GM19023 (cell line): ENCODE results near the gene ARF6.
"Not testable (repeated sequence)": the region's sequence is repeated elsewhere in the genome, so short reads cannot be mapped to it uniquely, and the experiment has no call there.

Experiments used
- ATAC-seq: cut with Tn5 transposase; IDR thresholded peaks from one replicate; pipeline ENCODE4 v1.9.1; 2021; ENCODE audit warnings: mild to moderate bottlenecking, moderate library complexity; ENCODE audit not compliant: unreplicated experiment

Gene ARF6

DNA sequence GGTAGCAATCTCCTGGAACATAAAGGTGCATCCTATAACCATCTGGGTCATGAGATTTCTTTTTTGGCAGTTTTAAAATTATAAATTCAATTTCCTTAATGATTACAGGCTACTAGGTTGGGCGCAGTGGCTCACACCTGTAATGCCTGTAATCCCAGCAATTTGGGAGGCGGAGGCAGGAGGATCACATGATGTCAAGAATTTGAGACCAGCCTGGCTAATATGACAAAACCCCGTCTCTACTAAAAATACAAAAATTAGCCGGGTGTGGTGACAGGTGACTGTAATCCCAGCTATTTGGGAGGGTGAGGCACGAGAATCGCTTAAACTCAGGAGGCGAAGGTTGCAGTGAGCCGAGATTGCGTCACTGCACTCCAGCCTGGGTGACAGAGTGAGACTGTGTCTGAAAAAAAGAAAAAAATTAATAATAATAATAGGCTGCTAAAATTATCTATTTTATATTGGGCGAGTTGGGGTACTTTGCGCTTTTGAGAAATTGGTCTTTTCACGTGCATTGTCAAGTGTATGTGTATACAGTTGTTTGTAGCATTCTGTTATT, 17.2 kb upstream of the ARF6 start:
- no peak for ATAC-seq

GRCh38 chr14:49876563-49877127, 16.2 kb upstream of the ARF6 start:
- ATAC-seq = no peak

- peak; percentile 72 for ATAC-seq
Observed at GRCh38 chr14:49879646-49880204, 13.2 kb upstream of the ARF6 start.

DNA sequence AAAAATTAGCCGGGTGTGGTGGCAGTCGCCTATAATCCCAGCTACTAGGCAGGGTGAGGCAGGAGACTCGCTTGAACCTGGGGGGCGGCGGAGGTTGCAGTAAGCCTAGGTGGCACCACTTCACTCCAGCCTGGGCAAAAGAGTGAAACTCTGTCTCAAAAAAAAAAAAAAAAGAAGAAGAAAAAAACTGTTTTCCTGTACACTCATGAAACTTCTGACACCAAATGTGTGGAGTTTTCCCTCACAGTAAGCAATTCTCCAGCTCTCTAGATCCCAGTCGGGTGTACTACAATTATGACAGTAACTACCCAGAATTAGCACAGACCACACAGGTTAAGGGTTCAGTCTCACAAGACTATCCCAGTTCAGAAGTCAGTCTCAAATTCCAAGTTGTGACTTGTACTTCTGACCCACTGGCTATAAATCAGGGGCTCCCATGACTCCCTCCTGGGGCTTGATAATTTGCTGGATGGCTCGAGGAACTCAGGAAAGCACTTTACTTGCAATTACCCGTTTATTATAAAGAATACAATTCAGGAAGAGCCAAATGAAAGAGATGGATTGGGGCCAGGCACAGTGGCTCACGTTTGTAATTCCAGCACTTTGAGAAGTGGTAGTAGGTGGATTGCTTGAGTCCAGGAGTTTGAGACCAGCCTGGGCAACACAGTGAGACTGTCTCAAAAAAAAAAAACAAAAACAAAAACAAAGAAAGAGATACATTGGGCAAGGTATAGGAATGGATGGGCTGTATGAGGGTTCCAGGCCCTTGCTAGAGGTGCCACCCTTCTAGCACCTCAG, 12.4 kb upstream of the ARF6 start:
- no peak for ATAC-seq

- ATAC-seq = no peak
Observed at GRCh38 chr14:49881350-49882001, 11.4 kb upstream of the ARF6 start.

GRCh38 chr14:49882826-49883694, 9.8 kb upstream of the ARF6 start:
- no peak for ATAC-seq

- ATAC-seq = no peak
Observed at GRCh38 chr14:49886523-49886922, 6.4 kb upstream of the ARF6 start.

DNA sequence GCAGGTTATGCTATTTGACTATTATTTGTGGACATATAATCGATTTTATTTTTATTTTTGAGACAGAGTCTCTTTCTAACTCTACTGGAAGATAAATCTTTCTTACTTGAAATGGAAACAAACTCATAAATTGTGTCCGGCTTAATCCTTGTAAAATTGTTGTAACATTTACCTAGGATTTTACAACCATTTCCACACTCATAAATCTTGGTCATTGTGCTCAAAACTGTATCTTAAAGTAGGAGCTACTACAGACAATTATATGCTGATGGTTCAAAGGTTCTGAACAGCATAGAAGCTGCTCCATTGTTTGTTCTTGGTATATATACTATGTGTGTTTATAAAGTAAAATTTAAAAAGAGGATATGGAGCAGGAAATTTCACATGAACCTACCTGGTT, 4.6 kb upstream of the ARF6 start:
- no peak for ATAC-seq

DNA sequence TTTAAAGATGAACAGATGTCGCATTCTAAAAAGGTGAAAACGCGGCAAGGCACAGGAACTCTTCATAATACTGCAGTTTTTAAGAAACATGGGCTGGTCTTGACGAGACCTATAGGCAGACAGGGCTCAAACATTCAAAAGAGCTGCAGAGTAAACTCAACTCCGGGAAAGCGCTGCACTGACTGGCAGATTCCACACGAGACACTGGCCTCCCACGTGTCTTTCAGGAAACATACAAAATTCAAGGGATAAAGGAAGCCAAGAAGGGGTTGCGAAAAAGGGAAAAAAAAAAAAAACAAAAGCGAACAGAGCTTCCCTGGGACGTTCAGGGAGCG, 614 bp upstream of the ARF6 start:
- peak; percentile 38 for ATAC-seq

- peak; percentile 57 for ATAC-seq
Observed at GRCh38 chr14:49893309-49894213, 679 bp downstream of the ARF6 start.

DNA sequence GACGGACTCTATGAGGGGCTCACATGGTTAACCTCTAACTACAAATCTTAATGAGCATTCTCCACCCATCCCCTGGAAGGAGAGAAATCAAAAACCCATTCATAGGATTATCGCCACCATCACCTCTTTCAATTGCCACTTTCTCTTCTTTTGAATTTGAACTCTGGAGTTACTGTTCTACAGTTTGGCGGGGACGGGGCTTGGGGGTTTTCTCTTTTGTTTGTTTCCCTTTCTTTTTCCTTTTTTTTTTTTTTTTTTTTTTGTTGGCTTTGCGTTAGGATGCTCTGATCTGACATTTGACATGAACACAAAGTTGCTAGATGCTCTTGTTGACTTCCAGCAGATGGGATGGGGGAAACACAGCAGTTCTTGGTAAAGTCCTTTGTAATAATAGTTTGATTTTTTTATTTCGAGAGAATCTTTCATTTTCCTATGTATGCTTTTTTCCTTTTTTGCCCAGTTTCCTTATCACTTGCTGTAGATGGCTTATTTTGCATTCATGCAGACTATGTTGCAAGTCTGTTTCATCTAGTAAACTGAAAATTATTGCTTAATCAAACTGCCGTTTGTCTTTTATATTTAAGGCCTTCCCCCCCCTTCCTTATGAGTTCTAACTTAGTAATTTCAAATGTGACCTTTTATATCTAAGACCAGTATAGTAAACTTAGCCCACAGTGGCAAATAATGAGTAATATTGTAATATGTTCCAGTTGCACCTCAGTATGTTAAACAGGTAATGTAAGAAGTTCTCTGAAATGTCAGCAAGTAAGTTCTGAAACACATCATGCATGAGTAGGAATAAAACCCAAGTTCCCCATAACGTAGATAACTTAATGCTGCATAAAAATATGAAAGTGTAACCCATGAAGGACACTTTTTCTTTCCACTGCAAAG, 1.6 kb downstream of the ARF6 start:
- not testable (repeated sequence) for ATAC-seq

GRCh38 chr14:49895480-49895879, 2.6 kb downstream of the ARF6 start:
- no peak for ATAC-seq

DNA sequence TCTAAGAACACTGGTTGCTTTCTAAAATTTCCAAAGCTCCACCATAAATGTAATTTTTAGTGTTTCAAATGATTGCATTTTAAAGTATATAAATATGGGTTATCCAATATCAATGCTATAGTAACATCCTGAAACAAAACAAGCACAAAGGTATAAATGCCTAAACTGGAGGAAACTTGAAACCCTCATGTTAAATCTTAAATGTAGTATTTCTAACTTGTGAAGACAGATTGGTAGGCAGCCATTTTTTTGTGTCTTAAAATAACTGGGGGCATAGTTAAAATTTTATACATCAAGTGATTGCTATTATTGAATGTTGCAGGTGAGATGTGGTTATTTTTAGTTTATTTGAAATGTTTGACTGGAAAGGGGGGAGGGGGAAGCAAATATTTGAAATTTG, 3.4 kb downstream of the ARF6 start:
- ATAC-seq = not testable (repeated sequence)

DNA sequence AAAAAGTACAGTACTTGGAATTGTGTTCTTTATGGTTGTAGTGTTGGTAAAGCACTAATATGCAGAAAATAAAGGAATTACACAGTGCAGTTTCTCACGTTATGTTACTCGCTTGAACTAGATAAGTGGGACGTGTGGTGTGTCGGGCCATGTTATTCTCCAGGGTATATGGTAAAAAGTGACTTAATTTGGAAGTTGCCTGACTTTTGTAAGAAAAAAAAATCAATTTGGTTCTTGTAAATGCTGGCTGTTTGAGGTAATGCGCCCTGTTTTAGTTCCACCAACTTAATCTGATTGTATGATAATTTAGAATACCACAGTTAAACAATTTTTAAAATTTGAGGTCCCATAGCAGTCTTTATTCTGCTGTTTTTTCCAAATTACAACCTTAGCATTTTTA, 4.1 kb downstream of the ARF6 start:
- ATAC-seq = no peak

DNA sequence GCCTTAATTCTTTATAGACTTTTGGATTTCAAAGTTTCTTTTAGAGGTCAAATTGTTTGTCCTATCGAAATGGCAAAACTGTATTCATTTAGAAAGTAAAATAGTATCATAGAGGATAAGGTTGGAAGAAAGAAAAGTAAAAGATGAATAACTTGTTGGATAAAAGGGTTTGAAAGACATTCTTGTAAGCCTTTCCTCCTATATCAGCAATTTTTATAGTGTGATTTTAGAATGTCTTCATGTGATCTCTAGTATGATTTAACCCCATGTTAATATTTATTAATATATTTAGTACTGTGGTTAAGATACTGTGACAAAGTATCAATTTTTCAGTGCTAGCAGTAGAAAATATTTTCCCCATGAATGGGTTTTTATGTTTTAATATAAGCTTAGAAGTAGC, 4.5 kb downstream of the ARF6 start:
- ATAC-seq = no peak

DNA sequence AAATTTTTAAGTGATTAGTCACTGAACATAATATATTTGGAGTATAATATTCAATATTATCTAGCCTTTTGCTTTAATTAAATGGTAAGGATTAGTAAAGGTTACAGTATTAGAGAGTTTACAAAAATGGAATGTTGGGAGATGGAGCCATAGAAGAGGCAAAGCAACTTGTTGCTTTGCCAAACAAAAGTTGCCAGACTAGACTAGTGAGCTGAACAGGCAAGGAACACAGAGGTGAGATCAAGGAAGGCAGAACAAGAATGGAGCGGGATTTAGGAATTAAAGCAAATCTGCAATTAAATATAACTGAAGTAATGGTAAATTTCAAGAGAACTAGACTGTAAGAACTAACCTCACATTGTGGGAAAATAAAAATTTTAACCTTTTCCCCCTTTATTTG, 5.1 kb downstream of the ARF6 start:
- no peak for ATAC-seq

DNA sequence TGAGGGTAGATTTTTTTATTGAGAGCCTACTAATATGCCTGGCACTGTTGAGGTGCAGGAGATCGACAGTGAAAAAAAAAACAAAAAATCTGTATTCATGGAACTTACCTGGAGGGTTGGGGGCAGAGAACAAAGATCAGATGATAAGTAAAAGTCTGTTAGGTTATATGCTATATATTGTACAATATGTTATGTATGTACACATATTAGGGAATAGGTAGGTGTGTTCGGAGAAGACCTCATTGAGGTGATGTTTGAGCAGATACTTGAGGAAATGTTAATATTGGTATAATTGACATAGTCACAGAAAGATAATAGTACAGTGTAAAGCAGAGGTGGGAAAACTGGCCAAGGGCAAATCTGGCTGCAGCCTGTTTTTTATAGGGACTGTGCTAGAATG, 5.6 kb downstream of the ARF6 start:
- ATAC-seq = no peak

GRCh38 chr14:49900973-49901372, 8.1 kb downstream of the ARF6 start:
- no peak for ATAC-seq
